CD4-positive, alpha-beta T cell treated with Interleukin-4 for 4 hours (primary cell): ENCODE measurements around the gene CLDN7.

Experiments
- DNase-seq: peaks from one replicate; pipeline ENCODE4 v3.0.0-alpha.2; 2020

Gene CLDN7, protein sequence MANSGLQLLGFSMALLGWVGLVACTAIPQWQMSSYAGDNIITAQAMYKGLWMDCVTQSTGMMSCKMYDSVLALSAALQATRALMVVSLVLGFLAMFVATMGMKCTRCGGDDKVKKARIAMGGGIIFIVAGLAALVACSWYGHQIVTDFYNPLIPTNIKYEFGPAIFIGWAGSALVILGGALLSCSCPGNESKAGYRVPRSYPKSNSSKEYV

DNA sequence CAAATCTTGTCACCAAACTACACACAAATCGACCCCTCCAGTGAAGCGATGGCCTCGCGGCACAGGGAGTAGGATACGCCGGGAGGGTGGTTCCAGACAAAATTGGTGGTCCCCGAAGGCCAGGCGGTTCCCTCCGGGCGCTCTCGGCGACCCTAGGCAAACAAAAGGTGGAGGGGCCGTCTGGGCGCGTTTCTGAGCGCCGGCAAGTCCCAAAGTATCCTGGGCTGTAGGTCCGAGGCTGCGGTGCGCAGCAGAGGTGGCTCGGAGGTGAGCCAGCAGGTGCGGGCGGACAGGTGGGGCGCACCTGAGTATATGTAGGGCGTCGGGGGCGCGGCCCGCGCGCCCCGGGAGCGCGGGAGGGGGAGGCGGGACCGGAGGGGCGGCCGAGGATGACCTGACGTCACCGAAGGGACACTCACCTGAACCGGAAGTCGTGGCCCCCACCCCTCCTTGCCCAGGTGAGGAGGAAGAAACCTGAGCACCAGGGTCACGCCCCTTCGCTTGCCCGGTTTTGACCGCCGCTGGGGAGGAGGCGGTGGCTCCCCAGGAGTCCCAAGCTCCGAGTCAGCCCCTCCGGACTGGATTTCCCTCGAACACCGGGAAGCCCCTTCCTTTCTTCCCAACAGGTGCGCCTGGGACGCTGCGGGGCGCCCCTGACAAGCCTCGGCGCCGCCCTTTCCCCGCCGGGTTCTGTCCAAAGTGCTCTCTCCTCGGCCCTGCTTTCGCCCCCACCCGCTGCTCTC is at the start of gene CLDN7:
Gene CLDN7 (minus strand): TSS at position 287 of the 743 bp plus-strand sequence. CDS start 435 bp downstream, outside the sequence.
- no peak for DNase-seq

DNA sequence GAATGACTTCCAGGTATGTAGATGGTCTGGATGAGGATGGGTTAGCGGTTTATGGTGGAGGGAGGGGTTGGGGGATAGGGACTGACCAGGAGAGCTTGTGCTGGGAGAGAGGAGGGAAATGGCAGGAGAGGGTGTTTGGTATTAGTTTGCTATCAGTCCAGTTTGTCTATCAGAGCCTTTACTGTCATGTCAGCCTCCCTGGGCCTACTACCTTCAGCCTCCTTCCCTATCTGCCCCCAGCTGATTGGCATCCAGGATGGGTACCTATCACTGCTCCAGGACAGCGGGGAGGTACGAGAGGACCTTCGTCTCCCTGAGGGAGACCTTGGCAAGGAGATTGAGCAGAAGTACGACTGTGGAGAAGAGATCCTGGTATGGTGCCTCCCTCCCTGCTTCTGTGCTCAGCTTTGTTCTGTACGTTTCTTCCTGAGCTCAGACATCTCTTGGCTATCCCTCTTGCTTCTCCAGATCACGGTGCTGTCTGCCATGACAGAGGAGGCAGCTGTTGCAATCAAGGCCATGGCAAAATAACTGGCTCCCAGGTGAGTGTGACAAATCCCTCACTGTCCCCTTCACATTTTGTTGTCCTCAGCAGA is 48.9 kb upstream of the CLDN7 start:
- no peak for DNase-seq

DNA sequence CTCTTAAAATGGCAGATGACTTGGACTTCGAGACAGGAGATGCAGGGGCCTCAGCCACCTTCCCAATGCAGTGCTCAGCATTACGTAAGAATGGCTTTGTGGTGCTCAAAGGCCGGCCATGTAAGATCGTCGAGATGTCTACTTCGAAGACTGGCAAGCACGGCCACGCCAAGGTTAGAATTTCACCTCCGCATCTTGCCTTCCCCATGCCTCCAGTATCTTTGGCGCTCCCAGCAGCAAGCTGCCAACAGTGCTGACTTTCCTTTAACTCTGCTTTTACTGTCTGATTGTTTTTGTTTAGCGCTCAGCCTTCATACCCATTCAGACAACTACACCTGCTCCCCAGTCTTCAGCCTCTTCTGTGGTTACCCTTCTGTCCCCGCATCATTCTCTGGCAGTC is 47.4 kb upstream of the CLDN7 start:
- no peak for DNase-seq

DNA sequence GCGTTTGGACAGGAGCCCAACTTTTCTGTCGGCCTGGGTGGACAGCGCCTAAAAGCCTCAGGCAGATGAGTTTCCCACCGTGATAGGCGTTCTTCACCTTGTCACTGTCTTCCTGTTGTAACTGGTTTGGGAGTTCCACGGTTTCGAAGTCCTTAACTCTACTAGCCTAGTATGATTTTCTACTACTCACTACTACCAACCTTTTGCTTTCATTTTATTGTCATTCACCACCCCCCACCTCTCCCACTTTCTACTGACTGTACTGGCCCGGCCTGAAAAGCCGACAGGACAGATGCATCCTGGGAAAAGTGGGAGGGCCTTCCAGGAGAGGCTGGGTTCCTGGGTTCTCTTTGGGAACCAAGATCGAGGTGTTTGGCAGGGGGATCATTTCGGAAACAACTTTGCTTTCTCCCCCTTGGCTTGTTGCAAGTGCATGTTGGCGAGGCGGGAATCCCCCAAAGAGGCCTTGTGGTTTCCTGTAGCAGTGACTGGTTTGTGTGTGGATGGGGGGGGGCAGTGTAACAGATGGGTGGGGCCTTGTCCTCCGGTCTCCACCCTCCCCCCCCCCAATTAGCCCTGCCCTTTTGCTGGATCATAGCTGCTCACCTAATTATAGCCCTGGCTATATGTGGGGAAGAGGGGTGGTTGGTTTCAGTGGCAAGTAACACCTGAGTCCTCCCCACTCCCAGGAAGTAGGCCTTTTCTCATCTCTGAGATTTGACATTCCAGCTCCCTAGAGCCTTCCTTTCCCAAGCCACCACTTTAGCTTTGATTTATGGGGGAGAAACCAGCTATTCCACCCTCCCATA is 46.6 kb upstream of the CLDN7 start:
- peak; percentile 95 for DNase-seq

DNA sequence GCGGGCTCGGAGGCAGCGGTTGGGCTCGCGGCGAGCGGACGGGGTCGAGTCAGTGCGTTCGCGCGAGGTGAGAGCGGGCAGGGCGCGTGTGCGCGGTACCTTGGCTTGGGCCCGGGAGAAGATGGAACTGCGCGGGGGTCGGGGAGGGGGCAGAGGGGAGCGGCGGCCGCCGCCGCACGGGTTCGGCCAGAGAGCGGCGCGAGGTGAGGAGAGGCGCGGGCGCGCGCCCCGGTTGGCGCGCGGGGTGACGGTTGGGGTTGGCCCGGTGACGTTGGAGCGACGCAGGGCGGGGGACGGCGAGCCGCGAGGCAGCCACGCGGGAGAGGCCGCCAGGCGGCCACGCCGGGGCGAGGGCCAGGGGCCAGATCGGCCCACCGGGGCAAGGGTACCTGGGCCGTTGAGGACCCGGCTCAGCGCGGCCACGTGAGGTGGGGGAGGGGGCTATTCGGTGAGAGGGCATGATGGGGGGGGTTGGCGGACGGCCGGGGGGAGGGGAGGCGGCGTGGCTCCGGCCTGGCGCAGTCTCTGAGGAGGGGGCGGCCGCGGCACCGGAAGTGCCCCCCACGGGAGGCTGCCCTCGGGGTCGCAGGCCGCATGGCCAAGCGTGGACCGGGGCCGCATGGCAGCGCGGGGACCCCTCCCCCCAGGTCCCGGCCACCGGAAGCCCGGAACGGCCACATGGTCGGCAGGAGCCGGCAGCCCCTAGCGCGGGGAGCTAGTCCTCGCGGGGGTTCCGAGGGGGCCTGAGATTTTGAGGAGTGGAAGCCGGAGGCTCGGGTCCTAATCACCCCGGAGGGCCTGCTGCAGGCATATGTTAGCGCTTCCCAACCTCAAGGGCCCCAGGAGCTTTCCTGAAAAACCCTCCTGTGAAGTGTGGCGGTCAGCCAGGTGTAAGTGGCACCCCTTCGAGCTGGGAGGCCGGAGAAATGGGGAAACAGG is 45.7 kb upstream of the CLDN7 start:
- DNase-seq: peak; percentile 19

DNA sequence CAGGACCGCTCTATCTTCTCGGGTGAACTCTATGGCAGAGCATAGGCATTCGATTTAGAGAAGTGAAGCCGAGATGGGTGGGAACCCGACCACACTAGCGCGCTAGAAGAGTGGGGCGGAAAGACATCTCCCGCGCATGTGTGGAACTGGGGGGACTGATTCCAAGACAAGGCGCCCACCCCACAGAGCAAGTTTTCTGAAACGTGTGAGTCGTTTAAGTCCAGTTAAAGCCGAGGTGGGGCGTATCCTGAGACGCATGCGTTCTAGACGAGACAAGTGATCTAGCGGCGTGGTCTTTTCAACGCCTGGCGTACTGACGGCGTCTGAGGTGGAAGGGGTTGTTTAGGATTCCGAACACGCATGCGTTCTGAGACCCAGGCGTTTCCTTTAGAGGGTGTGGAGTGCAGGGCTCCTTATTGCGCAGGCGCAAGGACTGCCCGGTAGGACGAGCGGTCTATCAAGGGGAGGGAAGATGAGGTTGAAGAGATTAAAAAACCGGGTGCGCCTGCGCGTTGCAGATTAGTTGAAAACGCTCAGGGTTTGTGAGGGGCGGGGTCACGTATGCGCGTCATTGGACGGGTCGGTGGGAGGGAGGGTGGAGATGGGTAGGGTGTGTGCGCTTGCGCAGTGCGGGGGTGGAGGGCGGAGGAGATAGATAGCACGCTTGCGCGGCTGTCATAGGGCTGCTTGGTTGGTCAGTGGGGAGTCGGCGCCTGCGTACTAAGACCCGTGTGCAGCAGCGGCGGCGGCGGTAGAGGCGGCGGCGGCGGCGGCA is 44.8 kb upstream of the CLDN7 start, which contains the start of gene EIF5A:
Gene EIF5A (plus strand): TSS at position 718 of the 775 bp plus-strand sequence. CDS start 2,008 bp downstream, outside the sequence.
- peak; percentile 100 for DNase-seq

DNA sequence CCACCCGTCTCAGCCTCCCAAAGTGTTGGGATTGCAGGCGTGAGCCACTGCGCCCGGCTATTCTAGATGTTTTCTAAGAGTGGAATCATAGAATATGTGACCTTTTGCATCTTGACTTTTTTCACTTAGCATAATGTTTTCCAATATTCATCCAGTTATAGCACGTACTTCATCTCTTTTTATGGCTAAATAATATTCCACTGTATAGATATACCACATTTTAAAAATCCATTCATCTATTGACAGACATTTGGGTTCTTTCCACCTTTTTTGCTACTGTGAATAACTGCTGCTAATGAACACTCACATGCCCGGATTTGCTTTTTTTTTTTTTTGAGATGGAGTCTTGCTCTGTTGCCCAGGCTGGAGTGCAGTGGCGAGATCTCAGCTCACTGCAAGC is 41.9 kb upstream of the CLDN7 start:
- DNase-seq: no peak

DNA sequence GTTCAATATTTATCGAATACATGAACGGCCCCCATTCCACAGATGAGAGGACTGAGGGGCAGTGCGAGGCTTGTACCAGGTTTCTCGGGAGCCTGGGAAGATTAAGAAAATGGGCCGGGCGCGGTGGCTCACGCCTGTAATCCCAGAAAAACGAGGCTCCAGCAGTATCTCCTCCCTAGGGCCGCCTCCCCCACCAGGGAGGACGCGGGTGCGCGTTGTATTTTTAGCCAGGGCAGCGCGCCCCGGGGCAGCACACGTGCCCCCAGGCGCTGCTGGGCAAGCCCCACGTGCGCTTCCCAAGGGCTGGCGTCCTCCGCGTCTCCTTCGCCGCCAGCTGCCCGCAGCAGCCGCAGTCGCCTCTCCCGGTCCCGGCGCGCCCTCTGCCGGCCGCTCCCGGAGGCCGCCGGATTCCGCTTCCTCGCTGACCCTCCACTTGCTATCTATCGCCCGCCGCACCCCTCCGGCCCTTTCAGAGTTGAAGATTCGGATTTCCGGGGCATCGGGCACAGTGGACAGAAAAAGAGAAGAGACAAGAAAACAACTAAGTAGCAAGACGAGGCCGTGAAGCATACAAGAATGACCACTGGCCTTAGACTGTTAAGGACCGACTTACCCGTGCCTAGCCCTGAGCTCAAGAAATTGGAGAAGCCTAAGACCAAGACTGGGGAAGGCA is 34.0 kb upstream of the CLDN7 start:
- peak; percentile 51 for DNase-seq

DNA sequence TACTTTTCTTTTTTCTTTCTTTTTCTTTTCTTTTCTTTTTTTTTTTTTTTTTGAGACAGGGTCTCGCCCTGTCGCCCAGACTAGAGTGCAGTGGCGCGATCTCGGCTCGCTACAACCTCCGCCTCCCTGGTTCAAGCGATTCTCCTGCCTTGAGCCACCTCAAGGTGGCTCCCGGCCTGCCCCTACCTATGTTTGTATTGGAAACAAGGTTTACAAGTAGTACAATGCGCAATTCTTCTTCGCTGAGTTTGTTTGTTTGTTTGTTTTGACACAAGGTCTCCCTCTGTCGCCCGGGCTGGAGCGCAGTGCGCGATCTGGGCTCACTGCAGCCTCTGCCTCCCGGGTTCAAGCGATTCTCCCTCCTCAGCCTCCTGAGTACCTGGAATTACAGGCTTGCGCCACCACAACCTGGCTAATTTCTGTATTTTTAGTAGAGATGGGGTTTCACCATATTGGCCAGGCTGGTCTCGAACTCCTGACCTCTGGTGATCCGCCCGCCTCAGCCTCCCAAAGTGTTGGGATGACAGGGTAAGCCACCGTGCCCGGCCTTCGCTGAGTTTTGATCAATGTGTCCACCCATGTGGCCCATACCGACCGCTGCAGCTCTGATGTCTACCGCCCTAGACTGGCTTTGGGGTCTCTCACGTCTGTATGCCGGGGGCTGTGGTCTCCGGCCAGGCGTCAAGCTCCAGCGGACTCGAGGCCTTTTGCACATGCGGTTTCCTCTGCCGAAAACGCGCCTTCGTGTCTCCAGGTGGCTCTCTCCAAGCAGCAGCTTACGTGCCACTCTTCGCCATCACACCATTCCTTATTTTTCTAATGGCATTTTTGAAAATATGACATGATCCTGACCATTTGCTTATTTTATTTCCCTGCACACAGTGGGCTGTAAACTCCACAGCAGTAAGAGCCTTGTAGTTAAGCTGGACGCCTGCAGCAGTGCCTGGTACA is 33.2 kb upstream of the CLDN7 start:
- DNase-seq: no peak

DNA sequence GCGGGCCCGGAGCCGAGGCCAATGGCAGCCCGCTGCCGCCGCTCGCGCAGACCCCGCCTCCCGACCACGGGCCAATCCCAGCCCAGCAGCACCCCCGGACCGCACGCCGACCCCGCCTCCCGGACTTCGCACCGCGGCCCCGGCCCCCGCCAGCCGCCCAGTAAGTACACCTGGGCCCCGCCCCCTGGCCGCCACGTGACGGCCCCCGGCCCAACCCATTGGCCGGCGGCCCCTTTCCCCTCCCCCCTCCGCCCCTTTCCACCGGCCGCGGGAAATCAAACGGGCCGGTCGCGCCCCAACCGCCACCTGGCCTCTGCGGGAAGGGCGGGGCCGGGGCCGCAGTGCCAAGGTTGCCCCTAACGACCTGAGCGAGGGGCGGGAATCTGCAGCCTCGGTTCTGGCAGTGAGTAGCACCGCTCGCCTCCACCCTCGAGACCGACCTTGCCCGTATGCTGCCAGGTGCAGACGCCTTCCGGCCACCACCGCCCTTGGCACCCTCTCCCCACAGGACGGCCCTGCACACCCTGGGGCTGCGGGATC is 32.4 kb upstream of the CLDN7 start, which contains the start of gene YBX2:
Gene YBX2 (minus strand): TSS at position 26 of the 540 bp plus-strand sequence. CDS start 139 bp downstream, outside the sequence.
- DNase-seq: peak; percentile 68

DNA sequence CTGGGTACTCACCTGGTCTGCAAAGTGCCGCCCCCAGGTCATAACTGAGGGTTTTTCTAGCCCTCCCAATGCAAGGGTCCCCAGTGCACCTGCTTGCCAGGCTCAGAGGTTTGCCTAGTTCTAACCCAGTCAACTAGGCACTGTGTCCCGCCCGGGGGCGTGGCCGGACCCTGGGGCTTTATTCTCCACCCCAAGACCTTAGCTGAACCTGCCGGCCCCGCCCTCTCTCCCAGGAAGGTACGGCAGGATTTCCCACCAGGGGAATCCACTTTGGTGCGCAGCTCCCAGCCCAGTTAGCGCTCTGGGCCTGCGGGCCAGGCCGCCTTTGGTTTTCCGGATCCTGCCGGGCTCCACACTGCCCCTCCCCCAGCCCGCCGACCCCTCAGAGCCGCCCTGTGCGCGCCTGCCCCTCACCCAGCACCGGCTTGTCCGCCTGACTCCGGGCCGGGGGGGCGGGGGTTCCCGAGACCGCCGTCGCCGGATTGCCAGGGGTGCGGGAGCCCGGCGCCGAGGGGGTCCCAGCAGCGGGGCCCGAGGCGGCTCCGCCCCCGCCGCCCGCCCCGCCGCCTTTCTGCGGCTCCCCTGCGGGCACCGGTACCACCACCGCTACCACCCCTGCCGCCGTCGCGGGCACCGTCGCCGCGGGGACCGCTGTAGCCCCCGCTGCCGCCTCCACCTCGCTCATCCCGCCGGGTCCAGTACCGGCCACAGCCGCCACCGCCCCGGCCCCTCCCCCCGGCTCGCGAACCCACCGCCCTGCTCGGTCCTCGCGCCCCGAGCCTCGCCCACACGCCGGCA is 31.7 kb upstream of the CLDN7 start:
- no peak for DNase-seq

DNA sequence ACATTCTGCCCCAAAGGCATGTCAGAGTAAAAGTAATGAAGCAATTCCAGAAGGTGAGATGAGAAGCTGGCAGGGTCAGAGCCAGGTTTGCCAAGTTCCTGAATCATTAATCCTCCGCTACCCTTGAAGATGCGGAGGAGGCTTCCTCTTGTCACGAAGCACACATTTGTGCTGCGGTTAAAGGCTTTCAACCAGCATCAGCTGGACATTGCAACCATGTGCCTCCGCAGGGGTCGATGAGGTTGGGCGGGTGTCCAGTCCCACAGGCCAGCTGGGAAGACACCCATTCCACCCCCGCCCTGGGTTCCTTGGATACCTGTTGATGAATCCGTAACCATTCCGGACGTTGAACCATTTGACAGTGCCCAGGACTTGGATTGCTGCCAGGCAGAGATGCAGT is 30.9 kb upstream of the CLDN7 start:
- DNase-seq: no peak

DNA sequence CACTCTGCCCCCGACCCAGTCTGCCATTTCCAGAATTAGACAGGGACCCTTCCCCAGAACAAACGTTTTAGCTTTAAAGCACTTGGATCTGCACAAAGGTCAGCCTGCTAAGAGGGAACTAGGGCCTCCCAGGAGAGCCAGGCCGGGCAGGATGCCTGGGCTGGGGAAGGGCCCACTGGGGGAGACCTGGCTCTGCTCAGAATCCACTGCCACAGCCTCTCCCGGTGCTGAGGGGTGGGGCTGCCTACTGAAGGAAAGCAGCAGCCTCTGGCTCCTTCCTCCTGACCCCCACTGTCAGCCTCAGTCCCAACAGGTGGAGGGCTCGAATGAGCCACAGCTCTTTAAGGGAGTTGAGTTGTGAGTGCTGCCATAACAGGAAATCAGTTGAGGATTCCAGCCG is 30.5 kb upstream of the CLDN7 start:
- DNase-seq: no peak

DNA sequence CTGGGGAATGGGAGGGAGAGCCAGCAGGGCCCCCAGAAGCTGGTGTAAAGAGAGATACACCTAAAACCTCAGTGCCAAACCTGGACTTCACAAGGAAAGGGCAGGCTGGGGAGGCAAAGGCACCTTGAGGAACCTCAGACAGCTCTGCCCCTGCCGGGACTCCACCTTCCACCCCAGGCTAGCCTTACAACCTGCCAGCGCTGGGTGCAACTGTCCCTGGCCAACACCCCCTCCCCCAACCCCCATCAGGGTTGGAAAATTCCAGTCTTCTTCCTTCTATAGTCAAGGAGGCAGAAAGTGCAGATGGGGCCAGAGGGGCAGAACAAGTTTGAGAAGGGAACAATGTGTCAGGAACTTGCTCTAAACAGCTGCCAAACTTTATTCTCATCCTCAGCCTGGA is 29.9 kb upstream of the CLDN7 start:
- no peak for DNase-seq

DNA sequence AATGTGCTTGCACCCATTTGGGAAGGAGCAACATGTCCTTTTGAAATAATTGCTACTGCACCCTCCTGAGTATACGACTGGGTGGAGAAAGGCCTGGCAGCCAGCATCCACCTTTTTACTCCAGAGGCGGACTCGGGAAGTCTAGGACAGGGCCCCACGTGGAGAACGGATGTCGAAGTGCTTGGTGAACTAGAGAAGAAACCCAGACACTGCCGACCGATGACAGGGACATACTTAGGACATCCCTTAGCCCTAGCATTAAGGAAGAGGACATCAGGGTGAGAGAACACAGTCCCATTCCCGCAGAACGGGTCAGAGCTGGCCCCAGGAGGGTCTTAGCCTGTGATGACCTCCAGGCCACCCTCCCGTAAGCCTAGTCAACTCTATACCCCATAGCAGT is 28.4 kb upstream of the CLDN7 start:
- DNase-seq: no peak

DNA sequence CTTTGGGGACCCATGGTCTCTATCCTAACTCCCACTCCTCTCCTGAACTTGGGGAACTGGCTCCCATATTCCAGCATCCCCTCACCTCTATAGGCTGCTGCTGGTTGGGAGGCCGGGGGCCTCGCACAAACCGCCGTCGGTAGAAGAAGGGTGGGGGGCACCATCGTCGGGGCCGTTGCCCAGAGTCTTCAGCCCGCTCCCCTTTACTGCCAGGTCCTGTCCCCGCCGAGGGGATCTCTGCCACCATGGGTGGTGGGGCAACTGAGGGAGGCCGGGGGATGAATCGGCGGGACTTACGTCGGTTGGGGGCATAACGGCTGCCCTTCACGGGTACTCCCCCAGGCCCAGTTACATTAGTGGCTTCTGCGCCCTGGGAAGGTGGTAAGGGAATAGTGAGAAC is 27.9 kb upstream of the CLDN7 start:
- no peak for DNase-seq

DNA sequence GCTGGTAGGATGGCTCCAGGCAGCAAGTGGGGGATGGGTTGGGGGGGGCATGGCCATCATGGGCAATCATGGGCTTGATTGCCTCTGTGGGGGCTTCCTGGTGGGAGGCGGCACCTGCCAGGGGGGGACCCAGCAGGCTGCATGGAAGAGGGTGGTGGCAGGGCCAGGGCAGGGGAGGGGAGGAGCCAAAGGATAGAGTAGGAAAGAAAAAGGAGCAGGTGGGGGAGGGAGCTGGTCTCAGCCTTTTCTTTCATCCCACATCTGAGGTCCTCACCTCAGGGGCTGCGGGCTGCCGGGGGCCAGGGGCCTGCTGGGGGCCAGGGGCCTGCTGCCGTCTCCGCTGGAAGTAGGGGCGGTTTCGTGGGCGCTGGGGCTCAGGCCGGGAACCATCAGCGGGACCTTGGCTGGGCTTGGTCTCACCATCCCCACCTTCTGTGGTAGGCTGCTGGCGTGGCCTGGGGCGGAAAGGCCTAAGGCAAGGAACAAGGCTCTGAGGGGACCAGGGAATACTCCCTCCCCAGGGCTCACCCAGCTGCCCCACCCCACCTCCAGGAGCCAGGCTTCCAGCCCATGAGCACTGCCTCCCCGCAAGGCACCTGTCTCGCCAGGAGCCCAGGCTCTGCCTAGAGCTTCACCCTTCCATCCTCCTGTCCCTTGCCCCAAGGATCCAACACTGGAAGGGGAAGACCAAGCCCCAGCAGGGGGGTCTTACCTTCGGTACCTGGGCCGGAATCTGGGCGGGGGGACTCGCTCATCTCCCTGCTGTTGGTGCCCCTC is 27.2 kb upstream of the CLDN7 start:
- DNase-seq: no peak
